8988T (cell line): ENCODE measurements around the gene PCARE.

Experiments
- DNase-seq: peaks from one replicate; pipeline ENCODE4 v3.0.0; 2011

PCARE gene

DNA sequence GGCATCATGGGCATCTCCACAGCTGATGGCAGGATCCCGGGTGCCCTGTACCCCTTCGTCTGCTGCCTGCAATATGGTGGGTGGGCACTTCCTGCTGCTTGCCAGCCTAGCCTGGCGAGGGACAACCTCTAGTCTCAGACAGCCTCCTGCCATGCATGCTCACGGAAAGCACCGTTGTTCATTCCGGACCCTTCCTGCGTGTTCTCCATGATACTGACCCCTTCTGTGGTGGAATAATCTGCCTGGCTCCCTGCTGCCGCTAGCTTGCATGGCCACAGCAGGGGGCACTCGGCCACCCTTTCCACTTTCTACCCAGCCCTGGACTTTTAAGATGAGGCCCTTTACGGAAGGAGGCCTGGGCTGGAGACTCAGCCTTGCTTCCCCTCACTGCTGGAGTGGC lies 12.0 kb downstream of the PCARE start:
- DNase-seq: no peak

- DNase-seq: no peak
Measured at GRCh38 chr2:29061616-29062015, 12.7 kb downstream of the PCARE start.

GRCh38 chr2:29061176-29061575 lies 13.1 kb downstream of the PCARE start:
- DNase-seq: no peak

- DNase-seq: no peak
Measured at GRCh38 chr2:29060441-29060840, 13.9 kb downstream of the PCARE start.

DNA sequence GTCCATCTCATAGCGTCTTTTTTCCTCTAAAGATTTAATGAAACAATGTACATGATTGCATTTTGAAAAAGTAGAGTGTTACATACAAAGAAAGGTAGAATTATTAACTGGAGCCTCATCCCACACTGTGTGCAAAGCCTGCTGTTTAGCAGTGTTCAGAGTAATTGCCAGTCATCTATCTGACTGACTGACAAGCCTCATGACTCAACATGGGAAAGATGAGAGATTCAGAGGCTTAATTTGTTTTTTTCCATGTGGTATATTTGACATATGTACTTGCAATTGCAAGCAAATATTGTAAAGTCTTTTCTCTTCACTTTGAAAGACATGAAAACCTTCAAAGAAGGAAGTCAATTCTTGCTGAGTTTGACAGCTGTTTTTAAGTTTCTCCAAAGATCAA lies 14.7 kb downstream of the PCARE start:
- DNase-seq: no peak

DNA sequence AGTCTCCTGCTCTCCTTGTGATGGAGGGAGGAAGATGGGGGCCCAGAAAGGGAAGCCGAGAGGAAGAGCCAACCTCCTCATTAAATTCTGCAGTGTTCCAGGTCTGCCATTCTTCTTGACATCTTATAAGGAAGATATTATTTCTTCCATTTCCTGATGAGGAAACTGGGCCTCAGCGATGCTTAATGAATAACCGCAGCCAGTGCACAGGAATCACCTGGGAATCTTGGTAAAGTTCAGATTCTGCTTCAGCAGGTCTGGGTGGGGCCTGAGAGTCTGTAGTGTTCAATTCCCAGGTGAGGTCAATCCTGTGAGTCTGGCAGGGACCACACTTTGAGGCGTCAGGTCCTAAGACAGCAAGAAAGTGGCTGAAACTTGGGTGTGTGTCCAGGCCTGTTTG lies 17.3 kb downstream of the PCARE start:
- no peak for DNase-seq

DNA sequence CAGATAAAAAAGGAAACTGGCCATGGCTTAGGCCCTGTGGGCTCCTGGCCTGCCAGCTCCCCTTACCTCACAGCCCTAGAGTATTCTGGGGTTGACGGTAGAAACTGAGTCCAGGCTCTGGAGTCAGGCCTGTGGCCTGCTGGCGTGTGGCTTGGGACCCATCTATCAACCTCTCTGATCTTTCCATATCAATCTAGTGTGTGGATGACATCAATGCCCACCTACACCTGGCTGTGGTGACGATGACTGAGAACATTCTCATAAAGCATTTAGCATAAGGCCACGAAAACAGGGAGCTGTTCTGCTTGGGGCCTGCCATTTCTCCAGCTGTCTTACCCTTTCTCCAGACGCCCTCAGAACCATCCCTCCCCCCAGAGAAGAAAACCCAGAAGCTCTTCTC lies 17.9 kb downstream of the PCARE start:
- no peak for DNase-seq

- no peak for DNase-seq
Measured at GRCh38 chr2:29055601-29056000, 18.7 kb downstream of the PCARE start.

DNA sequence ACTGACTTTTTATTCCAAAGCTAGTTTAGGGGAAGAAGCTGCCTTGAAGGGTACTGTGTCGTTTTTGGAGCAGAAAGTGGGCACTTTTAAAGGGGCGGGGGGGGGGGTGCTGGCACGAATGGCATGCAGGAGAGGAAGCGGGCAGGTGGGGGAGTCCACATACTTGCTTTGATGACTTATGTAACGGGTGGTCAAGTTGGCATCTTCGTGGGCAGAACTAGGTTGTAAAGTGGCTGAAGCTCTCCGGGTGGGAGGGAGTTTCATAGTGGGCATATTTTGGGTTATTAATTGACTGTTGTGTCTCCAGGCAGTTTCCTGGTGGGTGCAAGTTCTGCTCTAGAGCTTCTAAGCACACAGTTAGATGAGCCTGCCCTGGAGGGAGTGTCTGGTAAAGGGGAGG lies 19.9 kb downstream of the PCARE start:
- no peak for DNase-seq

DNA sequence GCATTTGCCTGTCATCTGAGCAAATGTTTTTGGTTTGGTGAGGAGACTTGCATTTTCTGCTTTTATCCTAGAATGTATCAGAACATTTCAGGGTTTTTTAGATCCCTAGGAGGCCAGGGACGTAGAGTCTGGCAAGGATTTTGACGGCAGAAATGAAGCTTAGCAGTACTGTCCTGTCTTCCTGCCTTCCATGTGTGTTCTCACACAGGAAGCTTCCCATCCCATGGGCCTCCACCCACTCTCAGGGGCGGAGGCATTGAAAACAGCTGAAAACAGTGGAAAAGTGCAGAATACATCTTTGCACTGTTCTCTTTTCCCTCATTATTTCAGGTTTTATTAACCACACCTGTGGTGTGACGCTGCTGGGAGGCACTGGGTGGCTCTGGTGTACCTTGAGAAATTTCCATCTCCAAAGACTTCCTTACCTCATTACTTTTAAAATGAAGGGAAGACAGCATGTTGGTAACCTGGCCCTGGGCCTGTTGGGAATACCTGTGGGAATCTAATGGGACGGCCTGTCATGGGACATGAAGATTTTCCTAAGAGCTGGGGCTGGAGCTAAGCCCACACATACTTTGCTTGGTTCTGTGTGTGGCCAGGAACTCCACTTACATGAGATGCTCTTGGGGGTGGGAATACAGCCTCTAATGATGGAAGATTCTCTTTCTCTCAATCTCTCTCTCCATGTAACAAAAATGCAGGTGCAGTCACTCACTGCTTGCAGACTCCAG lies 20.5 kb downstream of the PCARE start:
- no peak for DNase-seq

DNA sequence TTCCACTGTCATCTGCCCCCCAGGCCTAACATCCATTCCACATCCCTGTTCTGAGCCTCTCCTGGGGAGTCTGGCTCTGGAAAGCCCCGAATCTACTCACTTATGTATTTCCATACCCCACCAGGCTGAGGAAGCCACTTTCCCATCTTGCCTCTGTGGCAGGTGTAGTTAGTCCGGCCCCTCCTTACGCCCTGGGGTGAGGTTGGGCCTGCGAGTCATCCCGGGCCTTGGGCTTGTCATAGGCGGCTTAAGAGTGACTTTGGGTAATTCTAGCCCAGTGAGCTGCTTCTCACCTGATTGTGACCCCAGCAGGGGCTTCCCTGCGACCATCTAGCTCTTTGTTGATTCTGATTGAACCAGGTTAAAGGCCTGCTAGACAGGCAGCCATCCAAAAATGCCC lies 21.1 kb downstream of the PCARE start:
- DNase-seq: no peak

GRCh38 chr2:29052807-29053206 lies 21.5 kb downstream of the PCARE start:
- DNase-seq: no peak

DNA sequence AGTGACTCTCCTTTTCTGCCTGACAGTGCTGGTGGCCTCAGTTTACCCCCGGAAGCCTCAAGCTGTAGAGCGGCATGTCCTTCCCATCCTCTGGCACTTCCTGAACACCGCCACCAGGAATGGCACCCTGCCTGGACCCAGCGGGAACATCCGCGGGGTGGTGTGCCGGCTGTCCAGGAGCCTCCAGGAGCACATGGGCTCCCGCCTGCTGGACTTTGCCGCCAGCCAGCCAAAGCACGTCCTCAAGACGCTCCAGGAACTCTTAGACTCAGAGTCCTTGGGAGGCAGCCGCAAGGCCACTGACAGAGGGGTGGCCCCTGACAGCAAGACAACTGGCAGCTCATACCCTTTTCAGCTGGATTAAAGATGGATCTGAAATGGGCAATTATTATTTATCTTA lies 22.6 kb downstream of the PCARE start:
- DNase-seq: no peak

DNA sequence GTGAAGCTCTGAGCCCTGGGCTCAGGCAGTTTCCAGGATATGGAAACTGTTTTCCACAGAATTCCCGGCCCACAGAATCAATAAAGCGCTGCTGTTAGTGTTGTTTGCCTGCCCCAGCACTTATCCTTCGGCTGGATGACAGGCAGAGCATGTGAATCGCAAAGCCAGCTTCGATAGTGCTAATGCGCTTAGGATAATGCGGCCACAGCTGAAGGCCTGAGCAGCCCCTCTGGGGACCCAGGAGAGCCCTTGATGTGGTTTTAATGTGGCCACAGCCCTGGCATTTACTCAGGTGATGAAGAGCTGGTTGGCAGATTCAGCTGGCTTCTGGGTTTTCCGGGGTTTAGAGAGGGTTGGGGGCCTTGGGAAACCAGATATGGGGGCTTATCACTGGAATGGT lies 23.7 kb downstream of the PCARE start:
- no peak for DNase-seq

GRCh38 chr2:29047083-29047845 lies 27.1 kb downstream of the PCARE start:
- no peak for DNase-seq

- no peak for DNase-seq
Measured at GRCh38 chr2:29046321-29046720, 28.0 kb downstream of the PCARE start.

GRCh38 chr2:29044459-29044858 lies 29.9 kb downstream of the PCARE start:
- no peak for DNase-seq

DNA sequence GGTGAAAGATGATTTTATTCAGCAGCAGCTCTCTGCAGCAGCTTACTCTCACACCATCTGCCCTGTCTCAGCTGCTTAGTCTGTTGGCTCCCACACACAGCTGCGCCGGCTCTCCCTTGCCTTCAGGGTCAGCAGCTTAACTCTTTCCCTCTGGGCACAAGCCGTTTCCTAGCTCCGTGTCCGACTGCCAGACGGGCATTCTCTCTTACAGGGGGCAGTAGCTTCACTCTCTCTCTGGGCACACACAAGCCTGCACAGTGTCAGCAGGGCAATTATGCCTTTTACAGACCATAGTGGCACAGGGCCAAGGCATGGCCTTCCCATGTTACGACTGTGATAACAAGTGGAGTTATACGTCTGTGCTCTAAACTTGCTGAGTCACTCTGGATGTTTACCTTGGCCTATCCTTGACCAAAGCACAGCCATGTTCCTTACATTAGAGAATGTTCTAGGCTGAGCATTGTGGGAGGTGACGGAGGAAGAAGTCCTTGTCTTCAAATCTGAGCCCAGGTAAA lies 31.7 kb downstream of the PCARE start:
- no peak for DNase-seq

- no peak for DNase-seq
Measured at GRCh38 chr2:29041161-29041660, 33.1 kb downstream of the PCARE start.

DNA sequence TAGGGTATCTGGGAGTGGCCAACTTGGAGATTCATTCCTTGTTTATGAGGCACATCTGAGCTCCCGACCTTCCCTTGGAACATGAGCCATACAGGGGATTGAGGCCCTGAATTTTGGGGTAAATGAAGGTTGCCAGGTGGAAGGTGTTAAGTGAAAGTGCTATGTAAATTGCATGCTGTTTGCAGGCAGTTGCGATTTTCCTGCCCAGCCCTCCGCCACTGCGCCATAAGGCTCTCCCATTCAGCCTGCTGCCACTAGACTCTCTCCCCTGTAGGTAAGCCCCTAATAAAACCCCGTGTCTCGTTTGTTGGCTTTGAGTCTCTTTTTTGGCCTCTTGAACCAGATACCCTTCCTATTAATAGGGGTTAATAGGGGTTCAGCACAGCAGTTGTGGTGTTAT lies 33.8 kb downstream of the PCARE start:
- no peak for DNase-seq

GRCh38 chr2:29039718-29040480 lies 34.4 kb downstream of the PCARE start:
- no peak for DNase-seq

- DNase-seq: no peak
Measured at GRCh38 chr2:29035016-29035745, 39.1 kb downstream of the PCARE start.

DNA sequence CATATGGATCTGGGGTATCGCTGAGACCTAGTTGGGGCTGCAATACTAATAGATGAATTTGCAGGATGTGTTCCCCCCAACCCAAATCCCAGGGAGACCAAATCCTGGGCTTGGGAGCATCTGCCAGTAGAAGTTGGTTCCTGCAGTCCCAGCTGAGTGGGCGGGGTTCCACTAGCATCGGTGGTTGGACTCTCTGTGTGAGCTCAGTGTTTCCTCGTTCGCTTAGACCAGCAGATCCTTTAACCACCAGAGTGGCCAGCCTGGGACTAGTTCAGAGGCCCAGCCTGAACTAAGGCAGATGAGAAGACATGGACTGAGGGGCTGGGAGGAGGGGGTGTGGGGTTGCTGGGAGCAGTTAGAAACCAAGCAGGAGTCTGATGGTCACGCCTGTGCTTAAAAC lies 40.7 kb downstream of the PCARE start:
- DNase-seq: no peak
